Endothelial cell of umbilical vein (primary cell): Measurements from ENCODE around the gene PAK6. TPM values are rescaled to one million over a fixed set of nuclear protein-coding genes. Genes with fewer than 3 reads are reported as not detected.
A peak's percentile ranks its signal among the peaks of the same experiment; 100 is the strongest.

Experiments
- BruUV-seq: library from RNA; stranded (reverse); fragments of 400-500 nt; replicated peaks from 2 replicates; lab custom pipeline; 2021; lab: Mats Ljungman, UMichigan
- CTCF ChIA-PET: fragments of 300-600, 350-600 bp; sonication (Branson Sonifier 250); formaldehyde crosslinking; loops from one replicate; lab custom pipeline; 2021; ENCODE audit warnings: antibody characterized with exemption, inconsistent platforms; lab: Charles Lee
- POLR2A ChIA-PET: fragments of 300-600, 350-600 bp; sonication (Branson Sonifier 250); formaldehyde crosslinking; loops from one replicate; lab custom pipeline; 2021; ENCODE audit warnings: antibody characterized with exemption, inconsistent platforms; lab: Charles Lee
- DNase-seq: peaks from one replicate; pipeline ENCODE4 v3.0.0-alpha.2; 2011; ENCODE audit warnings: low read depth, low spot score
- FAIRE-seq: peaks from 2 replicates; lab custom pipeline; 2011; peaks lifted over from hg19 to GRCh38; lab: Jason Lieb, UNC
- H2AFZ ChIP-seq: 2 replicates; pipeline ENCODE4 v1.6.0; 2012; ENCODE audit warnings: low read depth, low read length, control low read depth, inconsistent platforms
- H3K27ac ChIP-seq: 2 replicates; pipeline ENCODE4 v1.5.1; 2011; ENCODE audit warnings: low read depth, mild to moderate bottlenecking, control low read depth, low read length, moderate library complexity; ENCODE audit not compliant: insufficient read depth
- H3K27me3 ChIP-seq, 2 experiments: 2 replicates each; pipeline versions ENCODE4 v1.6.0 to v1.6.1; 2011; ENCODE audit warnings: low read length in 2 of 2, mixed read lengths in 1 of 2; ENCODE audit not compliant: control insufficient read depth in 2 of 2, insufficient read depth in 2 of 2
- H3K36me3 ChIP-seq, 2 experiments: 2 replicates in 1 of 2; 3 replicates in 1 of 2; pipeline ENCODE4 v1.5.1; 2011; ENCODE audit warnings: low read length in 2 of 2, mild to moderate bottlenecking in 1 of 2, moderate library complexity in 1 of 2; ENCODE audit not compliant: control insufficient read depth in 2 of 2, insufficient read depth in 2 of 2; ENCODE audit errors: extremely low read depth in 1 of 2
- H3K4me1 ChIP-seq: 3 replicates; pipeline ENCODE4 v1.5.1; 2011; ENCODE audit warnings: mild to moderate bottlenecking, low read length; ENCODE audit not compliant: control insufficient read depth, insufficient read depth; ENCODE audit errors: extremely low read depth
- H3K4me2 ChIP-seq: 2 replicates; pipeline ENCODE4 v1.6.1; 2011; ENCODE audit warnings: low read length, control low read depth, mixed read lengths; ENCODE audit not compliant: insufficient read depth
- H3K4me3 ChIP-seq, 3 experiments: fragments of 200-600 bp in 1 of 3; sonication (generic), shearing (Covaris generic) in 1 of 3; replicated peaks in 1 of 3; 2 replicates each; pipeline ENCODE4 v1.5.1; 2011 to 2016; ENCODE audit warnings: control low read depth in 3 of 3, low read length in 3 of 3, mild to moderate bottlenecking in 2 of 3, inconsistent platforms in 1 of 3, low read depth in 1 of 3, moderate library complexity in 1 of 3; ENCODE audit not compliant: insufficient read depth in 1 of 3
- H3K79me2 ChIP-seq: 2 replicates; pipeline ENCODE4 v1.6.0; 2012; ENCODE audit warnings: low read length, inconsistent platforms; ENCODE audit not compliant: control insufficient read depth, insufficient read depth
- H3K9ac ChIP-seq: replicated peaks from 2 replicates; pipeline ENCODE3; 2011; ENCODE audit warnings: low read length, control low read depth; ENCODE audit not compliant: insufficient read depth; ENCODE audit errors: extremely low read depth
- H3K9me1 ChIP-seq: replicated peaks from 3 replicates; pipeline ENCODE4 v1.6.0; 2011; ENCODE audit warnings: mild to moderate bottlenecking, low read length; ENCODE audit not compliant: control insufficient read depth, insufficient read depth; ENCODE audit errors: extremely low read depth
- H3K9me3 ChIP-seq: replicated peaks from 2 replicates; pipeline ENCODE4 v1.5.1; 2012; ENCODE audit warnings: low read length, inconsistent platforms; ENCODE audit not compliant: control insufficient read depth, insufficient read depth
- H4K20me1 ChIP-seq: replicated peaks from 2 replicates; pipeline ENCODE3; 2011; ENCODE audit warnings: mild to moderate bottlenecking, low read length; ENCODE audit not compliant: control insufficient read depth, insufficient read depth; ENCODE audit errors: extremely low read depth
- CTCF ChIP-seq, 2 donors: IDR thresholded peaks; 1 replicate in 1 of 2; 2 replicates in 1 of 2; pipeline ENCODE4 v1.5.1; 2011; ENCODE audit warnings: low read length in 2 of 2, mild to moderate bottlenecking in 2 of 2, moderate library complexity in 2 of 2, control low read depth in 1 of 2, inconsistent platforms in 1 of 2, low read depth in 1 of 2; ENCODE audit not compliant: insufficient read depth in 1 of 2; ENCODE audit errors: extremely low read depth in 1 of 2
- FOS ChIP-seq: IDR thresholded peaks from 2 replicates; pipeline ENCODE4 v1.6.1; 2011; ENCODE audit warnings: mild to moderate bottlenecking, low read length, moderate library complexity, borderline replicate concordance; ENCODE audit not compliant: insufficient read depth
- MAX ChIP-seq: IDR thresholded peaks from 2 replicates; pipeline ENCODE4 v1.6.1; 2011; ENCODE audit not compliant: insufficient read depth, insufficient read length
- POLR2AphosphoS5 ChIP-seq: IDR thresholded peaks from 2 replicates; pipeline ENCODE4 v1.6.1; 2012; ENCODE audit warnings: low read depth, mild to moderate bottlenecking, control low read depth, low read length, moderate library complexity; ENCODE audit not compliant: insufficient read depth
- dilution Hi-C: fragments of 300-500 bp; cut with MboI; formaldehyde crosslinking; loops from one replicate; pipeline ENCODE4 v1.15.0; 2019; ENCODE audit warnings: low sequenced_read_pairs; ENCODE audit not compliant: extremely low pct_ligation_motif_present
- intact Hi-C: fragments of 100-400 bp; cut with micrococcal nuclease; formaldehyde crosslinking; loops from one replicate; pipeline ENCODE4 v1.10.0; 2022
- polyA plus RNA-seq, 4 experiments: library from polyadenylated mRNA; depleted of rRNA in 3 of 4; stranded (reverse) in 3 of 4; unstranded in 1 of 4; fragments of >200 nt; gene quantifications; 2 replicates each; pipeline versions ENCODE4 v1.2.1 to v1.2.3, GENCODE V29; 2011 to 2012; ENCODE audit warnings: missing spikeins in 1 of 4
- total RNA-seq: library from RNA; stranded (reverse); gene quantifications from 2 replicates; pipeline ENCODE4 v1.2.3, GENCODE V29; 2021

PAK6 gene
- total and polyA plus RNA-seq, 2 donors (not counting 3 experiments of a cell fraction or from before 2014, with no cell fraction given), result not detected

- H3K36me3 ChIP-seq, result no peaks in the 10 kb centered on the region
- no peak overlapping the region for H2AFZ ChIP-seq
- no peak overlapping the region for H3K4me2 ChIP-seq
- no TSS peak for BruUV-seq
- intact Hi-C loops, result no loop called here
- CTCF ChIA-PET, result interaction anchor here (0.8 to 5.3 kb wide), 13 partner anchors 11 to 136 kb away, joined by 3 to 83 read pairs (median 4); partner anchors contain the start of gene PLCB2
- H3K27me3 ChIP-seq, result peaks cover 27 to 38% of the 10 kb centered on the region in 2 experiments
- DNase-seq (peak; percentile 12), FAIRE-seq (peak; percentile 52)
- H3K27ac ChIP-seq, result no peak overlapping the region
- H3K9me3 ChIP-seq, result no peaks in the 10 kb centered on the region
- no peaks in the 10 kb centered on the region for H3K79me2 ChIP-seq
- H3K9ac ChIP-seq, result no peak overlapping the region
- H4K20me1 ChIP-seq, result no peaks in the 10 kb centered on the region
- TF ChIP-seq CTCF (IDR thresholded peaks at IDR 0.05; ENCODE audit: extremely low read depth in 1 of 2, insufficient read depth in 1 of 2, low read depth in 1 of 2, low read length in 2 of 2) (no peak), MAX (no peak), POLR2AphosphoS5 (no peak), FOS (peak; percentile 51)
- POLR2A ChIA-PET, result interaction anchor here (0.5 to 1.5 kb wide), 2 partner anchors 26 to 52 kb away, joined by 3 to 4 read pairs; no protein-coding TSS in a partner anchor
- peaks cover 12% of the 10 kb centered on the region for H3K4me1 ChIP-seq
- H3K4me3 ChIP-seq, result no peak overlapping the region
- H3K9me1 ChIP-seq, result no peaks in the 10 kb centered on the region
- dilution Hi-C loops, result no loop called here
Measured at GRCh38 chr15:40285554-40286011, 46.7 kb downstream of the PAK6 start.
